Loucy (cell line): ENCODE results near the gene KCNH2.

Experiments used
- CTCF ChIP-seq: fragments of 200-600 bp; sonication (generic); conservative IDR thresholded peaks from 2 replicates; pipeline ENCODE4 v1.5.1; 2014; ENCODE audit warnings: mild to moderate bottlenecking, antibody characterized with exemption, low read length
- EZH2phosphoT487 ChIP-seq: fragments of 200-600 bp; IDR thresholded peaks from 2 replicates; pipeline ENCODE4 v1.6.1; 2018; ENCODE audit warnings: antibody characterized with exemption, mild to moderate bottlenecking, moderate library complexity, borderline replicate concordance

- TF ChIP-seq CTCF (no peak), EZH2phosphoT487 (no peak)
Measured at GRCh38 chr7:151005566-151005965, 27.4 kb upstream of the KCNH2 start.
